ENCODE results near the gene DLG5.
"Not testable (repeated sequence)": the region's sequence is repeated elsewhere in the genome, so short reads cannot be mapped to it uniquely, and the experiment has no call there.

Gene DLG5

GRCh38 chr10:77771851-77772250 is 154.7 kb downstream of the DLG5 start:
- DNase-seq: no peak

- DNase-seq: no peak
These were observed 155.1 kb downstream of the DLG5 start for GRCh38 chr10:77771450-77771849.

- DNase-seq: no peak
These were observed 155.7 kb downstream of the DLG5 start for GRCh38 chr10:77770868-77771175.

GRCh38 chr10:77770081-77770867 is 156.3 kb downstream of the DLG5 start:
- no peak for DNase-seq

- no peak for DNase-seq
These were observed 158.5 kb downstream of the DLG5 start for GRCh38 chr10:77768039-77768438.

- DNase-seq: no peak
These were observed 162.8 kb downstream of the DLG5 start for GRCh38 chr10:77763453-77764430.

GRCh38 chr10:77758406-77758805 is 168.1 kb downstream of the DLG5 start:
- DNase-seq: not testable (repeated sequence)

- DNase-seq: peak in 18 of 56 donors; percentile 0 to 49 (median 15)
These were observed 170.0 kb downstream of the DLG5 start for GRCh38 chr10:77756319-77757232.

GRCh38 chr10:77746047-77746707 is 180.4 kb downstream of the DLG5 start:
- peak in 3 of 56 donors; percentile 1 to 11 (median 7) for DNase-seq

GRCh38 chr10:77744245-77744644 is 182.3 kb downstream of the DLG5 start:
- DNase-seq: no peak

GRCh38 chr10:77742172-77742571 is 184.4 kb downstream of the DLG5 start:
- no peak for DNase-seq

- DNase-seq: no peak
These were observed 184.8 kb downstream of the DLG5 start for GRCh38 chr10:77741746-77742145.

Measured in amygdala (tissue), 56 donors.